Measurements from ENCODE around the gene RTEL1. TPM values are rescaled to one million over a fixed set of nuclear protein-coding genes. Genes with fewer than 3 reads are reported as not detected.

RTEL1 gene
- total RNA-seq, 1 experiment from 2014 or later: 26.1 TPM

DNA sequence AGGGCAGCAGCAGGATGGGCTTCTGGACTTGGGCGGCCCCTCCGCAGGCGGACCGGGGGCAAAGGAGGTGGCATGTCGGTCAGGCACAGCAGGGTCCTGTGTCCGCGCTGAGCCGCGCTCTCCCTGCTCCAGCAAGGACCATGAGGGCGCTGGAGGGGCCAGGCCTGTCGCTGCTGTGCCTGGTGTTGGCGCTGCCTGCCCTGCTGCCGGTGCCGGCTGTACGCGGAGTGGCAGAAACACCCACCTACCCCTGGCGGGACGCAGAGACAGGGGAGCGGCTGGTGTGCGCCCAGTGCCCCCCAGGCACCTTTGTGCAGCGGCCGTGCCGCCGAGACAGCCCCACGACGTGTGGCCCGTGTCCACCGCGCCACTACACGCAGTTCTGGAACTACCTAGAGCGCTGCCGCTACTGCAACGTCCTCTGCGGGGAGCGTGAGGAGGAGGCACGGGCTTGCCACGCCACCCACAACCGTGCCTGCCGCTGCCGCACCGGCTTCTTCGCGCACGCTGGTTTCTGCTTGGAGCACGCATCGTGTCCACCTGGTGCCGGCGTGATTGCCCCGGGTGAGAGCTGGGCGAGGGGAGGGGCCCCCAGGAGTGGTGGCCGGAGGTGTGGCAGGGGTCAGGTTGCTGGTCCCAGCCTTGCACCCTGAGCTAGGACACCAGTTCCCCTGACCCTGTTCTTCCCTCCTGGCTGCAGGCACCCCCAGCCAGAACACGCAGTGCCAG is 38.7 kb downstream of the RTEL1 start, which contains the start of gene TNFRSF6B:
Gene TNFRSF6B (plus strand): TSS at position 25 of the 729 bp plus-strand sequence. CDS start 116 bp downstream, at position 141.
- no peaks in the 10 kb centered on the region for H3K9me3 ChIP-seq (ENCODE audit: control insufficient read depth, insufficient read depth, low read depth, low read length)
- POLR2A ChIA-PET: interaction anchor here (0.6 kb wide), 1 partner anchor 49 kb away, joined by 5 read pairs; no protein-coding TSS in a partner anchor
- no peak within 1 kb of the TSS for H3K4me3 ChIP-seq (ENCODE audit: low read depth in 2 of 2, low read length in 2 of 2)
- H3K4me1 ChIP-seq (ENCODE audit: control insufficient read depth, insufficient read depth, low read length): peaks cover 51% of the 10 kb centered on the region
- BruUV-seq (replicated peaks): no TSS peak
- CTCF ChIA-PET: no interaction called here
- peak within 1 kb of the TSS; percentile 61 for H3K27ac ChIP-seq (ENCODE audit: low read length)
- no peaks in the 10 kb centered on the region for H3K36me3 ChIP-seq (ENCODE audit: control insufficient read depth, insufficient read depth, low read length)
- in situ Hi-C loops (cut with HindIII; ENCODE audit: low pct_unique_long_range_greater_than_20kb, low sequenced_read_pairs): no loop called here
- ATAC-seq (no peak), DNase-seq (ENCODE audit: low read depth, low spot score) (no peak)
- intact Hi-C loops (cut with micrococcal nuclease; ENCODE audit: unreplicated experiment): no loop called here
- no peaks in the 10 kb centered on the region for H3K27me3 ChIP-seq (ENCODE audit: control insufficient read depth, insufficient read depth, low read length)
- TF ChIP-seq POLR2AphosphoS5 (IDR thresholded peaks at IDR 0.05; ENCODE audit: low read depth, low read length): no peak
- TF ChIP-seq, protein P1, sequence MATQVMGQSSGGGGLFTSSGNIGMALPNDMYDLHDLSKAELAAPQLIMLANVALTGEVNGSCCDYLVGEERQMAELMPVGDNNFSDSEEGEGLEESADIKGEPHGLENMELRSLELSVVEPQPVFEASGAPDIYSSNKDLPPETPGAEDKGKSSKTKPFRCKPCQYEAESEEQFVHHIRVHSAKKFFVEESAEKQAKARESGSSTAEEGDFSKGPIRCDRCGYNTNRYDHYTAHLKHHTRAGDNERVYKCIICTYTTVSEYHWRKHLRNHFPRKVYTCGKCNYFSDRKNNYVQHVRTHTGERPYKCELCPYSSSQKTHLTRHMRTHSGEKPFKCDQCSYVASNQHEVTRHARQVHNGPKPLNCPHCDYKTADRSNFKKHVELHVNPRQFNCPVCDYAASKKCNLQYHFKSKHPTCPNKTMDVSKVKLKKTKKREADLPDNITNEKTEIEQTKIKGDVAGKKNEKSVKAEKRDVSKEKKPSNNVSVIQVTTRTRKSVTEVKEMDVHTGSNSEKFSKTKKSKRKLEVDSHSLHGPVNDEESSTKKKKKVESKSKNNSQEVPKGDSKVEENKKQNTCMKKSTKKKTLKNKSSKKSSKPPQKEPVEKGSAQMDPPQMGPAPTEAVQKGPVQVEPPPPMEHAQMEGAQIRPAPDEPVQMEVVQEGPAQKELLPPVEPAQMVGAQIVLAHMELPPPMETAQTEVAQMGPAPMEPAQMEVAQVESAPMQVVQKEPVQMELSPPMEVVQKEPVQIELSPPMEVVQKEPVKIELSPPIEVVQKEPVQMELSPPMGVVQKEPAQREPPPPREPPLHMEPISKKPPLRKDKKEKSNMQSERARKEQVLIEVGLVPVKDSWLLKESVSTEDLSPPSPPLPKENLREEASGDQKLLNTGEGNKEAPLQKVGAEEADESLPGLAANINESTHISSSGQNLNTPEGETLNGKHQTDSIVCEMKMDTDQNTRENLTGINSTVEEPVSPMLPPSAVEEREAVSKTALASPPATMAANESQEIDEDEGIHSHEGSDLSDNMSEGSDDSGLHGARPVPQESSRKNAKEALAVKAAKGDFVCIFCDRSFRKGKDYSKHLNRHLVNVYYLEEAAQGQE (IDR thresholded peaks at IDR 0.05; ENCODE audit: insufficient read depth in 1 of 2, low read depth in 2 of 2, low read length in 1 of 2): no peak
- no peak for TF ChIP-seq SIN3A (IDR thresholded peaks at IDR 0.05; ENCODE audit: borderline replicate concordance, insufficient read depth, low read depth, low read length)
- TF ChIP-seq, protein P2, sequence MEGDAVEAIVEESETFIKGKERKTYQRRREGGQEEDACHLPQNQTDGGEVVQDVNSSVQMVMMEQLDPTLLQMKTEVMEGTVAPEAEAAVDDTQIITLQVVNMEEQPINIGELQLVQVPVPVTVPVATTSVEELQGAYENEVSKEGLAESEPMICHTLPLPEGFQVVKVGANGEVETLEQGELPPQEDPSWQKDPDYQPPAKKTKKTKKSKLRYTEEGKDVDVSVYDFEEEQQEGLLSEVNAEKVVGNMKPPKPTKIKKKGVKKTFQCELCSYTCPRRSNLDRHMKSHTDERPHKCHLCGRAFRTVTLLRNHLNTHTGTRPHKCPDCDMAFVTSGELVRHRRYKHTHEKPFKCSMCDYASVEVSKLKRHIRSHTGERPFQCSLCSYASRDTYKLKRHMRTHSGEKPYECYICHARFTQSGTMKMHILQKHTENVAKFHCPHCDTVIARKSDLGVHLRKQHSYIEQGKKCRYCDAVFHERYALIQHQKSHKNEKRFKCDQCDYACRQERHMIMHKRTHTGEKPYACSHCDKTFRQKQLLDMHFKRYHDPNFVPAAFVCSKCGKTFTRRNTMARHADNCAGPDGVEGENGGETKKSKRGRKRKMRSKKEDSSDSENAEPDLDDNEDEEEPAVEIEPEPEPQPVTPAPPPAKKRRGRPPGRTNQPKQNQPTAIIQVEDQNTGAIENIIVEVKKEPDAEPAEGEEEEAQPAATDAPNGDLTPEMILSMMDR (IDR thresholded peaks at IDR 0.05): no peak
- no peak for TF ChIP-seq TCF7L2 (IDR thresholded peaks at IDR 0.05; ENCODE audit: low read depth, low read length)

DNA sequence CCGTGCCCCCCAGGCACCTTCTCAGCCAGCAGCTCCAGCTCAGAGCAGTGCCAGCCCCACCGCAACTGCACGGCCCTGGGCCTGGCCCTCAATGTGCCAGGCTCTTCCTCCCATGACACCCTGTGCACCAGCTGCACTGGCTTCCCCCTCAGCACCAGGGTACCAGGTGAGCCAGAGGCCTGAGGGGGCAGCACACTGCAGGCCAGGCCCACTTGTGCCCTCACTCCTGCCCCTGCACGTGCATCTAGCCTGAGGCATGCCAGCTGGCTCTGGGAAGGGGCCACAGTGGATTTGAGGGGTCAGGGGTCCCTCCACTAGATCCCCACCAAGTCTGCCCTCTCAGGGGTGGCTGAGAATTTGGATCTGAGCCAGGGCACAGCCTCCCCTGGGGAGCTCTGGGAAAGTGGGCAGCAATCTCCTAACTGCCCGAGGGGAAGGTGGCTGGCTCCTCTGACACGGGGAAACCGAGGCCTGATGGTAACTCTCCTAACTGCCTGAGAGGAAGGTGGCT is 39.3 kb downstream of the RTEL1 start:
- in situ Hi-C loops (cut with HindIII; ENCODE audit: low pct_unique_long_range_greater_than_20kb, low sequenced_read_pairs): no loop called here
- no peaks in the 10 kb centered on the region for H3K9me3 ChIP-seq (ENCODE audit: control insufficient read depth, insufficient read depth, low read depth, low read length)
- DNase-seq (ENCODE audit: low read depth, low spot score) (no peak), ATAC-seq (no peak)
- ChIA-PET POLR2A (no interaction called here), CTCF (no interaction called here)
- no TSS peak for BruUV-seq (replicated peaks)
- no peaks in the 10 kb centered on the region for H3K27me3 ChIP-seq (ENCODE audit: control insufficient read depth, insufficient read depth, low read length)
- H3K27ac ChIP-seq (ENCODE audit: low read length): peak overlapping the region; percentile 61
- no peak overlapping the region for H3K4me3 ChIP-seq (ENCODE audit: low read depth in 2 of 2, low read length in 2 of 2)
- intact Hi-C loops (cut with micrococcal nuclease; ENCODE audit: unreplicated experiment): no loop called here
- TF ChIP-seq TCF7L2 (IDR thresholded peaks at IDR 0.05; ENCODE audit: low read depth, low read length): no peak
- peak; percentile 38; the same call in 1 of the 2 replicates for TF ChIP-seq POLR2AphosphoS5 (IDR thresholded peaks at IDR 0.05; ENCODE audit: low read depth, low read length)
- TF ChIP-seq, protein P1 (IDR thresholded peaks at IDR 0.05; ENCODE audit: insufficient read depth in 1 of 2, low read depth in 2 of 2, low read length in 1 of 2): no peak
- H3K4me1 ChIP-seq (ENCODE audit: control insufficient read depth, insufficient read depth, low read length): peaks cover 55% of the 10 kb centered on the region
- no peaks in the 10 kb centered on the region for H3K36me3 ChIP-seq (ENCODE audit: control insufficient read depth, insufficient read depth, low read length)

Data from Panc1 (cell line).